ENCODE results near the gene POU3F3. TPM values are rescaled to one million over a fixed set of nuclear protein-coding genes. Genes with fewer than 3 reads are reported as not detected.

POU3F3 gene
- total RNA-seq, 4 donors from 2014 or later = not detected

DNA sequence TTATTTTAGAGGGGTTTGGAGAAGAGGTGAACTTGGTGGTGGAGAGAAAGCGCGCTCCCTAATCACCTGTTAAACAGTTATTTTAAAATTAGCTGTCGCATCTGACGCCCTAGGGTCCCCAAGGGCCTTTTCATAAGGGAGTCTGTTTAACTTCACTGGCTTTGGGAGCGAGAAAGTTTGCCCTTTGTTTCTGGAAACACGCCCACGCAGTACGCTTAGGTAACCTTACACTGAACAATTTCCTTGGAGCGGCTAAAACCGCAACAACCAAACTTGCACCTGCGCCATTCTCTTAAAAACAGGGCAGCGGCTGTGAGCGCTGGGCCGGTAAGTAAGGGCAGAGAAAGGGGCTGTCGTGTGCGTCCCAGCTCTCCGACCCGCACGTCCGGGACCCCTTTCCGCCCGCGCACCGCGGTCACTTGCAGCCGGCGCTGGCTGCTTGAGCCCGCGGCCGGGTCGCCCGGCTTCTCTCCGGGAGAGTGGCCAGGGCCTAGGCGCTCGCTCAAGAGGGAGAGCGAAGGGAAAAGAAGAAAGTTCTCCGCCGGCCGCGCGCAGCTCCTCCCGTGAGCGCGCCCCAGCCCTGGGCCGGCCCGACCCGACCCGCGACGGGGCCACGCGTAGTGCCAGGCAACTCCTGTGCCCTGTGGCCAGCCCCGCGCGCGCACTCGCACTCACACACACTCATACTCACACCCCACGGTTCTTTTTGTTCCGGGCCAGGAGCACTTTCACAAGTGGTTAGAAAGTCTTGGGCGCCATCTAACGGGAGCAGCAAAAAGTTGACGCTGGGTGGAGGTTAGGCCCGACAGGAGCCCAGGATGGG is 19.2 kb downstream of the POU3F3 start:
- ATAC-seq (ENCODE audit: low FRiP score) = peak; percentile 79
- TF ChIP-seq, protein P1, sequence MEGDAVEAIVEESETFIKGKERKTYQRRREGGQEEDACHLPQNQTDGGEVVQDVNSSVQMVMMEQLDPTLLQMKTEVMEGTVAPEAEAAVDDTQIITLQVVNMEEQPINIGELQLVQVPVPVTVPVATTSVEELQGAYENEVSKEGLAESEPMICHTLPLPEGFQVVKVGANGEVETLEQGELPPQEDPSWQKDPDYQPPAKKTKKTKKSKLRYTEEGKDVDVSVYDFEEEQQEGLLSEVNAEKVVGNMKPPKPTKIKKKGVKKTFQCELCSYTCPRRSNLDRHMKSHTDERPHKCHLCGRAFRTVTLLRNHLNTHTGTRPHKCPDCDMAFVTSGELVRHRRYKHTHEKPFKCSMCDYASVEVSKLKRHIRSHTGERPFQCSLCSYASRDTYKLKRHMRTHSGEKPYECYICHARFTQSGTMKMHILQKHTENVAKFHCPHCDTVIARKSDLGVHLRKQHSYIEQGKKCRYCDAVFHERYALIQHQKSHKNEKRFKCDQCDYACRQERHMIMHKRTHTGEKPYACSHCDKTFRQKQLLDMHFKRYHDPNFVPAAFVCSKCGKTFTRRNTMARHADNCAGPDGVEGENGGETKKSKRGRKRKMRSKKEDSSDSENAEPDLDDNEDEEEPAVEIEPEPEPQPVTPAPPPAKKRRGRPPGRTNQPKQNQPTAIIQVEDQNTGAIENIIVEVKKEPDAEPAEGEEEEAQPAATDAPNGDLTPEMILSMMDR (IDR thresholded peaks at IDR 0.05) = no peak
- DNase-seq (ENCODE audit: low spot score) = no peak

DNA sequence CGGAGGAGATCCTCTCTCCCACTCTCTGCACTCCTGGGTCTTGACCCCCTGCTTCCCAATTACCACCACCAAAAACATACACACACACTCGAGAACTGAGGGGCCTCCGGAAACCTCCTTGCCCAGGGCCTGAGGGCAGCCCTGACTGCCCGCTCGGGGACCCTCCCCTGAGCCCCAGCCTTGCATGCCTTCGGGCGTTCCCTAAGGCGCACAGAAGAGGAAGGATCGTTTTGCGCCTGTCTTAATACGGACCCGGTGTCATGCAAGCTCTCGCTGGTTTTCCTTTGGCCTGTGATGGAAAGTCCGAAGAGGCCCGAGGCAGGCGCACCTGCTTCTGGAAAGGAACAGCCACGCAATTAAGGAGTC is 19.8 kb downstream of the POU3F3 start:
- no peak for ATAC-seq (ENCODE audit: low FRiP score)
- TF ChIP-seq, protein P1 (IDR thresholded peaks at IDR 0.05) = no peak
- no peak for DNase-seq (ENCODE audit: low spot score)

DNA sequence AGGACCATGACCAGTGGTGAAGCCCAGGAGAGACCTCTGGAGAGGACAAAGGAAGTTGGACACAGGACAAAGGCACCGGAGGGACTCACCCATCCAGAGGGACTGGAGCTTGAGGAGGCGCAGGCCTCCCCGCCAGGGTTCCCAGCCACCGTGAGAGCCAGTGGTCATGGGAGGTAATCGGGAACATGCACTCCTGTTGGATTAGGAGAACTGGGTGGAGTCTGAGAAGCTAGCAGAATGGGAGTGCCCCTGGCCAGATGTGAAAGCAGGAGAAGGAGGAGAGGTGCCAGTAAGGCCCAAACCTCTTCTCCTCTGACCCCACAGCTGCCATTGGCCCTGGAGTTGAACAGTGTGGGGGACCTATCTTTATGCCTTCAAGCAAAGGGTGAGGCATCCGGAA is 20.3 kb downstream of the POU3F3 start:
- DNase-seq (ENCODE audit: low spot score) (no peak), ATAC-seq (ENCODE audit: low FRiP score) (no peak)
- TF ChIP-seq, protein P1 (IDR thresholded peaks at IDR 0.05) = no peak

DNA sequence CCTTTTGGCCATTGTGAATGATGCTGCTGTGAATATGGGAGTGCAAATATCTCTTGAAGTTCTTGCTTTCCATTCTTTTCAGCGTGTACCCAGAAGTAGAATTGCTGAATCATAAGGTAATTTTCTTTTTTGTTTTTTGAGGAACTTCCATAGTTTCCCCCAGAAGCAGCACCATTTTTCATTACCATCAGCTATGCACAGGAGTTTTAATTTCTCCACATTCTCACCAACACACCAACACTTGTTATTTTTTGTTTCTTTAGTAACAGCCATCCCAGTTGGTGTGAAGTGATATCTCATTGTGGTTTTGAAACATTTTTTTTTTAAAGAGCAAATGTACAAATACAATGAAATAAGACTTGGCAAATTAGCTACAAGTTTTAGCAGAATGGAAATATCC is 21.3 kb downstream of the POU3F3 start:
- ATAC-seq (ENCODE audit: low FRiP score) = no peak
- DNase-seq (ENCODE audit: low spot score) = no peak
- TF ChIP-seq, protein P1 (IDR thresholded peaks at IDR 0.05) = no peak

DNA sequence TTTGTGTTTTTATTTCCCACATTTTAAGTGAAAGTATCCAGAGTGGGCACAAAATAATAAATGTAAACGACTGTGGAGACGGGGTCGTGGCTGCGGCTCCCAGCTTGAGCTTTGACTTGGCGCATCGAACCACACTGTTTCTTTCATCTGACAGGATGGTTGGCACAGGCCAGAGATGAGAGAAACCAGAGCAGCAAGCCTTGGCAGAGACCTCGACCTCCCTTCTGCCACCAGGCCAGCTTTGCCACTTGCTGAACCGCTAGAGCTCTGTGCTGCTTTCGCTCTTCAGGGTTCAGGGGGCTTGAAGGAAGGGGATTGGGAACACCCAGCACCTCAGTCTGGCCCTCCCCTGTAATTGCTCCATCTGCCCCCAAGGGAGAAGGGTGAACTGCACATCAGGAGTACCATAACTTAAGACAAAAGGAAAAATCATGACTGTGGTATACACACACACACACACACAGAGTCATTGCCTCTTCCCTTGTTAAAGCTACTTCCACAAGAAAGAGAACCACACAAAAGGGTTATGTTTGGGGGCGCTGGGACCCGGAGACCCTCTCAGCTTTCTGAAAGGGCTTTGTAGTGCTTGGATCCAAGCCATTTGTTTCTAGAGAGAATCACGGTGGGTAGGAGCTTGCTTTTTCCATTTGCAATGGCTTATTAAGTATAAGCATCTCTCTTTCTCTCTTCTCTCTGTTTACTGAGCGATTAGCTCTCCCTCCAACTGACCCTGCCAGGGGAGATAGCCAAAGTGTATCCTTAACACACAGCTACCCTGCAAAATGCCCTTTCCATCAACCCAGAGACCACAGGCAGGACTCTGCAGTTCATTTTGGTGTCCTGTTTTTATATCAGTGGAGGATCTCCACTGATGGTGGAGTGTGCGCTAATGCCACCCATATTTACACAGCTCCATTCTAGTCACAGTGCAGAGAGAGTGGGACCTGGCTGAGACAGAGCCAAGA is 23.0 kb downstream of the POU3F3 start:
- ATAC-seq (ENCODE audit: low FRiP score) (no peak), DNase-seq (ENCODE audit: low spot score) (no peak)
- TF ChIP-seq, protein P1 (IDR thresholded peaks at IDR 0.05) = no peak

DNA sequence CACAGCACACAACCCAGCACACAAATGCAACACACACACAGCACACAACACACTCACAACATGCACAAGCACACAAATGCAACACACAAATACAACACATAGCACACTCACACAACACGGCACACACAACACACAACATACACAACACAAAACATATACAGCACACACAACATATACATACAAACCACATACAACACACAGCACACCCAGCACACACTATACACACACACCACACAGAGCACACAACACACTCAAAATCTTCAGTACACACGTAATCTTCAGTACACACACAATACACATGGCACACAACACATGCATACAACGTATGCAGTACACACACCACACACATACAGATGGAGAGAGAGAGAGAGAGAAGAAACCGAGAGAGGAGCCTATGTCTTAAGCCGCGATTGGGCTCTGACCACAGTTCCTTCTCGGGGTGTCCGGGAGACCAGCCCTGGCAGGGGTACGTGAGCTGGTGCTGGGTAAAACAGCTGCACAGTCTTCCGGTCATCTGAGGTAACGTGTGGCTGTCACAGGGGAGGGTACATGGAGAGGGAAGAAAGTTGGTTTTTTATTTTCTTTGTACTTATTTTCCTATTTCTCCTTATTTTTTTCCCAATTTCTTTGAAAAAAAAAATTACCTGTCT is 25.1 kb downstream of the POU3F3 start:
- DNase-seq (ENCODE audit: low spot score) (no peak), ATAC-seq (ENCODE audit: low FRiP score) (no peak)
- TF ChIP-seq, protein P1 (IDR thresholded peaks at IDR 0.05) = no peak

All from omental fat pad (tissue), 4 donors.